Peyer's patch (tissue), 4 donors: Measurements from ENCODE around the gene ANKRD2. TPM values are rescaled to one million over a fixed set of nuclear protein-coding genes. Genes with fewer than 3 reads are reported as not detected.
"Not testable (repeated sequence)": the region's sequence is repeated elsewhere in the genome, so short reads cannot be mapped to it uniquely, and the experiment has no call there.

Experiments used
- DNase-seq, 3 donors: peaks; one replicate each; pipeline ENCODE4 v3.0.0-alpha.2; 2017 to 2019
- H3K27ac ChIP-seq, 4 donors: fragments of 200-600 bp; sonication (generic); one replicate each; pipeline ENCODE4 v1.5.1; 2016 to 2019
- H3K27me3 ChIP-seq, 2 donors: fragments of 200-600 bp; sonication (generic); one replicate each; pipeline ENCODE4 v1.5.1; 2019
- H3K36me3 ChIP-seq, 3 donors: fragments of 200-600 bp; sonication (generic); one replicate each; pipeline ENCODE4 v1.5.1; 2016 to 2019
- H3K4me1 ChIP-seq, 4 donors: fragments of 200-600 bp; sonication (generic); one replicate each; pipeline ENCODE4 v1.5.1; 2016 to 2019
- H3K4me3 ChIP-seq, 4 donors: fragments of 200-600 bp; sonication (generic); 1 replicate in 3 of 4; 2 replicates in 1 of 4; pipeline ENCODE4 v1.5.1; 2016 to 2019; ENCODE audit warnings: mild to moderate bottlenecking in 1 of 4
- H3K9me3 ChIP-seq, 4 donors: fragments of 200-600 bp; sonication (generic); one replicate each; pipeline ENCODE4 v1.5.1; 2016 to 2019; ENCODE audit warnings: mild to moderate bottlenecking in 1 of 4
- CTCF ChIP-seq, 6 experiments: fragments of 450-650 bp in 4 of 6; fragments of 200-600 bp in 2 of 6; sonication (generic) in 1 of 6; IDR thresholded peaks; one replicate each; pipeline ENCODE4 v1.5.1; 2017 to 2019; ENCODE audit warnings: antibody characterized with exemption in 6 of 6, mild to moderate bottlenecking in 3 of 6, moderate library complexity in 1 of 6
- POLR2A ChIP-seq, 2 donors: fragments of 450-650 bp; IDR thresholded peaks; one replicate each; pipeline ENCODE4 v1.5.1; 2017; ENCODE audit warnings: antibody characterized with exemption in 2 of 2, mild to moderate bottlenecking in 2 of 2, moderate library complexity in 2 of 2
- total RNA-seq, 4 donors: library from RNA; depleted of rRNA; stranded (reverse); fragments of >200 nt; gene quantifications; one replicate each; pipeline ENCODE4 v1.1.0, GENCODE V29; 2016

Gene ANKRD2
- total RNA-seq, 4 donors from 2014 or later: not detected

GRCh38 chr10:97548828-97549455, 23.6 kb upstream of the ANKRD2 start:
- H3K9me3 ChIP-seq: no peaks in the 10 kb centered on the region
- H3K4me1 ChIP-seq: no peaks in the 10 kb centered on the region
- no peak for DNase-seq
- no peak overlapping the region for H3K27ac ChIP-seq
- no peak overlapping the region for H3K4me3 ChIP-seq
- TF ChIP-seq POLR2A (IDR thresholded peaks at IDR 0.05) (no peak), CTCF (IDR thresholded peaks at IDR 0.05) (no peak)
- no peaks in the 10 kb centered on the region for H3K27me3 ChIP-seq
- no peaks in the 10 kb centered on the region for H3K36me3 ChIP-seq

- H3K4me3 ChIP-seq: no peak overlapping the region
- no peak for DNase-seq
Measured at GRCh38 chr10:97549587-97550322, 22.8 kb upstream of the ANKRD2 start.

GRCh38 chr10:97550336-97551149, 22.0 kb upstream of the ANKRD2 start:
- H3K27me3 ChIP-seq: no peaks in the 10 kb centered on the region
- no peaks in the 10 kb centered on the region for H3K9me3 ChIP-seq
- H3K4me1 ChIP-seq: no peaks in the 10 kb centered on the region
- no peak for DNase-seq
- no peak overlapping the region for H3K4me3 ChIP-seq
- no peak overlapping the region for H3K27ac ChIP-seq
- no peak for TF ChIP-seq CTCF (IDR thresholded peaks at IDR 0.05)
- TF ChIP-seq POLR2A (IDR thresholded peaks at IDR 0.05): no peak
- H3K36me3 ChIP-seq: no peaks in the 10 kb centered on the region

More at GRCh38 chr10:97549587-97550322, 22.8 kb upstream of the ANKRD2 start:
- no peaks in the 10 kb centered on the region for H3K9me3 ChIP-seq
- no peaks in the 10 kb centered on the region for H3K4me1 ChIP-seq
- no peaks in the 10 kb centered on the region for H3K27me3 ChIP-seq
- TF ChIP-seq CTCF (IDR thresholded peaks at IDR 0.05): no peak
- TF ChIP-seq POLR2A (IDR thresholded peaks at IDR 0.05): no peak
- H3K27ac ChIP-seq: no peak overlapping the region
- no peaks in the 10 kb centered on the region for H3K36me3 ChIP-seq

GRCh38 chr10:97551271-97551670, 21.3 kb upstream of the ANKRD2 start:
- Histone ChIP-seq H3K9me3 (no peaks in the 10 kb centered on the region), H3K27me3 (no peaks in the 10 kb centered on the region), H3K4me3 (no peak overlapping the region), H3K36me3 (no peaks in the 10 kb centered on the region), H3K4me1 (no peaks in the 10 kb centered on the region), H3K27ac (no peak overlapping the region)
- no peak for DNase-seq
- no peak for TF ChIP-seq CTCF (IDR thresholded peaks at IDR 0.05)
- no peak for TF ChIP-seq POLR2A (IDR thresholded peaks at IDR 0.05)

- TF ChIP-seq CTCF (IDR thresholded peaks at IDR 0.05): peak in 4 of 6 experiments; percentile 68 to 76 (median 73)
- no peak for TF ChIP-seq POLR2A (IDR thresholded peaks at IDR 0.05)
- no peaks in the 10 kb centered on the region for H3K9me3 ChIP-seq
- H3K4me3 ChIP-seq: no peak overlapping the region
- H3K4me1 ChIP-seq: no peaks in the 10 kb centered on the region
- H3K27me3 ChIP-seq: no peaks in the 10 kb centered on the region
- no peak overlapping the region for H3K27ac ChIP-seq
- no peaks in the 10 kb centered on the region for H3K36me3 ChIP-seq
- peak; percentile 23 to 76 (median 75) for DNase-seq
Measured at GRCh38 chr10:97553575-97554031, 19.0 kb upstream of the ANKRD2 start.

- H3K36me3 ChIP-seq, H3K4me1 ChIP-seq, H3K27ac ChIP-seq, DNase-seq, H3K27me3 ChIP-seq, H3K4me3 ChIP-seq, H3K9me3 ChIP-seq: not testable (repeated sequence)
Measured at GRCh38 chr10:97554336-97554735, 18.2 kb upstream of the ANKRD2 start.

- not testable (repeated sequence) for H3K36me3 ChIP-seq, DNase-seq, H3K9me3 ChIP-seq, H3K27me3 ChIP-seq, H3K4me1 ChIP-seq, H3K27ac ChIP-seq, H3K4me3 ChIP-seq
Measured at GRCh38 chr10:97555541-97555940, 17.0 kb upstream of the ANKRD2 start.

- not testable (repeated sequence) for H3K9me3 ChIP-seq, H3K36me3 ChIP-seq, DNase-seq, H3K4me1 ChIP-seq, H3K4me3 ChIP-seq, H3K27me3 ChIP-seq
- peak overlapping the region in 1 of 4 donors; percentile 31 for H3K27ac ChIP-seq
Measured at GRCh38 chr10:97560731-97561381, 11.7 kb upstream of the ANKRD2 start.
